ENCODE data around the gene ZNF329.
A peak's percentile ranks its signal among the peaks of the same experiment; 100 is the strongest.

ZNF329 gene

GRCh38 chr19:58150328-58150921 lies at the start of gene ZNF329:
Gene ZNF329 (minus strand): TSS chr19:58150789. CDS start chr19:58129503, 21,286 bp downstream.
- peaks cover 25% of the 10 kb centered on the region for H3K79me2 ChIP-seq (ENCODE audit: control insufficient read depth, insufficient read depth, low read length, unreplicated experiment)
- peak within 1 kb of the TSS; percentile 96 for H3K4me3 ChIP-seq (ENCODE audit: low read depth, low read length)
- H2AFZ ChIP-seq (ENCODE audit: low read length, unreplicated experiment), result peak within 1 kb of the TSS; percentile 58
- H3K27me3 ChIP-seq (ENCODE audit: insufficient read depth, low read length), result no peaks in the 10 kb centered on the region
- H3K4me1 ChIP-seq (ENCODE audit: control insufficient read depth, insufficient read depth, low read length, unreplicated experiment), result peaks cover 5% of the 10 kb centered on the region
- no peaks in the 10 kb centered on the region for H3K36me3 ChIP-seq (ENCODE audit: insufficient read depth, low read length)
- H3K27ac ChIP-seq (ENCODE audit: low read depth, low read length), result peak within 1 kb of the TSS; percentile 72

- Histone ChIP-seq H3K4me1 (ENCODE audit: control insufficient read depth, insufficient read depth, low read length, unreplicated experiment) (no peaks in the 10 kb centered on the region), H3K27ac (ENCODE audit: low read depth, low read length) (no peak overlapping the region), H3K79me2 (ENCODE audit: control insufficient read depth, insufficient read depth, low read length, unreplicated experiment) (peaks cover 3% of the 10 kb centered on the region), H3K4me3 (ENCODE audit: low read depth, low read length) (no peak overlapping the region), H3K27me3 (ENCODE audit: insufficient read depth, low read length) (no peaks in the 10 kb centered on the region), H2AFZ (ENCODE audit: low read length, unreplicated experiment) (no peak overlapping the region), H3K36me3 (ENCODE audit: insufficient read depth, low read length) (peaks cover 79% of the 10 kb centered on the region)
These were observed 46.5 kb upstream of the ZNF329 start for GRCh38 chr19:58196901-58197616.

- peaks cover 41% of the 10 kb centered on the region for H3K79me2 ChIP-seq (ENCODE audit: control insufficient read depth, insufficient read depth, low read length, unreplicated experiment)
- H3K27ac ChIP-seq (ENCODE audit: low read depth, low read length), result peak overlapping the region; percentile 95
- peak overlapping the region; percentile 79 for H3K4me3 ChIP-seq (ENCODE audit: low read depth, low read length)
- peaks cover 4% of the 10 kb centered on the region for H3K4me1 ChIP-seq (ENCODE audit: control insufficient read depth, insufficient read depth, low read length, unreplicated experiment)
- peaks cover 44% of the 10 kb centered on the region for H3K36me3 ChIP-seq (ENCODE audit: insufficient read depth, low read length)
- H3K27me3 ChIP-seq (ENCODE audit: insufficient read depth, low read length), result no peaks in the 10 kb centered on the region
- no peak overlapping the region for H2AFZ ChIP-seq (ENCODE audit: low read length, unreplicated experiment)
These were observed 33.2 kb upstream of the ZNF329 start for GRCh38 chr19:58183817-58184215.

GRCh38 chr19:58182989-58183816 lies 32.6 kb upstream of the ZNF329 start, which contains the start of gene ZNF274:
Gene ZNF274 (plus strand): TSS chr19:58183061. CDS start chr19:58183966, 905 bp downstream.
- Histone ChIP-seq H3K27ac (ENCODE audit: low read depth, low read length) (peak within 1 kb of the TSS; percentile 95), H3K36me3 (ENCODE audit: insufficient read depth, low read length) (peaks cover 43% of the 10 kb centered on the region), H3K27me3 (ENCODE audit: insufficient read depth, low read length) (no peaks in the 10 kb centered on the region), H2AFZ (ENCODE audit: low read length, unreplicated experiment) (peak within 1 kb of the TSS; percentile 60), H3K79me2 (ENCODE audit: control insufficient read depth, insufficient read depth, low read length, unreplicated experiment) (peaks cover 41% of the 10 kb centered on the region), H3K4me3 (ENCODE audit: low read depth, low read length) (peak within 1 kb of the TSS; percentile 79), H3K4me1 (ENCODE audit: control insufficient read depth, insufficient read depth, low read length, unreplicated experiment) (peaks cover 4% of the 10 kb centered on the region)

GRCh38 chr19:58182577-58182988 lies 32.0 kb upstream of the ZNF329 start:
- Histone ChIP-seq H3K36me3 (ENCODE audit: insufficient read depth, low read length) (peaks cover 41% of the 10 kb centered on the region), H3K4me3 (ENCODE audit: low read depth, low read length) (peak overlapping the region; percentile 79), H2AFZ (ENCODE audit: low read length, unreplicated experiment) (peak overlapping the region; percentile 60), H3K27me3 (ENCODE audit: insufficient read depth, low read length) (no peaks in the 10 kb centered on the region), H3K4me1 (ENCODE audit: control insufficient read depth, insufficient read depth, low read length, unreplicated experiment) (peaks cover 4% of the 10 kb centered on the region), H3K27ac (ENCODE audit: low read depth, low read length) (peak overlapping the region; percentile 95), H3K79me2 (ENCODE audit: control insufficient read depth, insufficient read depth, low read length, unreplicated experiment) (peaks cover 35% of the 10 kb centered on the region)

- Histone ChIP-seq H3K4me1 (ENCODE audit: control insufficient read depth, insufficient read depth, low read length, unreplicated experiment) (peaks cover 4% of the 10 kb centered on the region), H3K79me2 (ENCODE audit: control insufficient read depth, insufficient read depth, low read length, unreplicated experiment) (peaks cover 33% of the 10 kb centered on the region), H3K4me3 (ENCODE audit: low read depth, low read length) (peak overlapping the region; percentile 79), H3K27me3 (ENCODE audit: insufficient read depth, low read length) (no peaks in the 10 kb centered on the region), H3K36me3 (ENCODE audit: insufficient read depth, low read length) (peaks cover 36% of the 10 kb centered on the region), H3K27ac (ENCODE audit: low read depth, low read length) (peak overlapping the region; percentile 95), H2AFZ (ENCODE audit: low read length, unreplicated experiment) (no peak overlapping the region)
These were observed 31.4 kb upstream of the ZNF329 start for GRCh38 chr19:58181902-58182576.

GRCh38 chr19:58170860-58171259 lies 20.3 kb upstream of the ZNF329 start:
- H3K4me3 ChIP-seq (ENCODE audit: low read depth, low read length), result no peak overlapping the region
- H2AFZ ChIP-seq (ENCODE audit: low read length, unreplicated experiment), result no peak overlapping the region
- no peaks in the 10 kb centered on the region for H3K4me1 ChIP-seq (ENCODE audit: control insufficient read depth, insufficient read depth, low read length, unreplicated experiment)
- no peaks in the 10 kb centered on the region for H3K79me2 ChIP-seq (ENCODE audit: control insufficient read depth, insufficient read depth, low read length, unreplicated experiment)
- peak overlapping the region; percentile 41 for H3K27ac ChIP-seq (ENCODE audit: low read depth, low read length)
- no peaks in the 10 kb centered on the region for H3K27me3 ChIP-seq (ENCODE audit: insufficient read depth, low read length)
- H3K36me3 ChIP-seq (ENCODE audit: insufficient read depth, low read length), result no peaks in the 10 kb centered on the region

- Histone ChIP-seq H3K27ac (ENCODE audit: low read depth, low read length) (no peak overlapping the region), H3K27me3 (ENCODE audit: insufficient read depth, low read length) (no peaks in the 10 kb centered on the region), H3K79me2 (ENCODE audit: control insufficient read depth, insufficient read depth, low read length, unreplicated experiment) (no peaks in the 10 kb centered on the region), H3K4me1 (ENCODE audit: control insufficient read depth, insufficient read depth, low read length, unreplicated experiment) (no peaks in the 10 kb centered on the region), H3K36me3 (ENCODE audit: insufficient read depth, low read length) (no peaks in the 10 kb centered on the region), H3K4me3 (ENCODE audit: low read depth, low read length) (no peak overlapping the region), H2AFZ (ENCODE audit: low read length, unreplicated experiment) (no peak overlapping the region)
These were observed 16.2 kb upstream of the ZNF329 start for GRCh38 chr19:58166708-58167280.

GRCh38 chr19:58166268-58166667 lies 15.7 kb upstream of the ZNF329 start:
- Histone ChIP-seq H3K79me2 (ENCODE audit: control insufficient read depth, insufficient read depth, low read length, unreplicated experiment) (no peaks in the 10 kb centered on the region), H3K27ac (ENCODE audit: low read depth, low read length) (no peak overlapping the region), H3K27me3 (ENCODE audit: insufficient read depth, low read length) (no peaks in the 10 kb centered on the region), H3K4me3 (ENCODE audit: low read depth, low read length) (no peak overlapping the region), H3K36me3 (ENCODE audit: insufficient read depth, low read length) (no peaks in the 10 kb centered on the region), H3K4me1 (ENCODE audit: control insufficient read depth, insufficient read depth, low read length, unreplicated experiment) (no peaks in the 10 kb centered on the region), H2AFZ (ENCODE audit: low read length, unreplicated experiment) (no peak overlapping the region)
